Limb (tissue), 2 donors: ENCODE results near the gene ANKMY1.

Experiments used
- DNase-seq, 2 donors: peaks; one replicate each; pipeline ENCODE4 v3.0.0-alpha.2; 2016; ENCODE audit errors: extremely low spot score in 2 of 2

The ANKMY1 gene

DNA sequence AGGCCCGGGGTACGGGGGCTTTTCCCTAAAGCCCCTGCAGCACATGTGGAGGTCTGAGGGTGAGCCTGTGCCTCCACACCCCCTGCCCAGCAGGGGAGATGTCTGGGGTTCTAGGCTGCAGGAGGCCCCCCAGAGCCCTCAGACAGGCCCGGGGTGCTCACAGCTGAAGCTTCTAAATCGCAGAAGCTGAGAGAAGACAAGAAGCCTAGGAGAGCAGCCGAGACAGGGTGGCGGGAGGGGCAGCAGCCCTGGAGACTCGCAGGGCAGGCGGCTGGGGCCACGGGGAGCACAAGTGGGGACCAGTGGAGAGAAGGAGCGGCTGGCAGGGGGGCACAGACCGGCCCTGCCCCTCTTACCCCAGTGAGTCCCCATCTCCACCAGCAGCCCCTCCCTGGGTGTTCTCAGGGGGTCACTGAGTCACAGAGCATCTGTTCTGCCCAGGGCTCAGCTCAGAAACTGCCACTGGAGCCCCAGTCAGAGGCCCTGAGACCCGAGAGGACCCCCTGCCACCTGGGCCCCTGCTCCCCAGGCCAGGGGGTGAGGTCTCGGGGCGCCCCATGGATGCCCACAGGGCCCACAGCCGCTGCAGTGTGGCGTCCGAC is 96.2 kb downstream of the ANKMY1 start:
- peak in 1 of 2 donors; percentile 24 for DNase-seq

GRCh38 chr2:240460781-240461431 is 96.9 kb downstream of the ANKMY1 start:
- peak in 1 of 2 donors; percentile 35 for DNase-seq

DNA sequence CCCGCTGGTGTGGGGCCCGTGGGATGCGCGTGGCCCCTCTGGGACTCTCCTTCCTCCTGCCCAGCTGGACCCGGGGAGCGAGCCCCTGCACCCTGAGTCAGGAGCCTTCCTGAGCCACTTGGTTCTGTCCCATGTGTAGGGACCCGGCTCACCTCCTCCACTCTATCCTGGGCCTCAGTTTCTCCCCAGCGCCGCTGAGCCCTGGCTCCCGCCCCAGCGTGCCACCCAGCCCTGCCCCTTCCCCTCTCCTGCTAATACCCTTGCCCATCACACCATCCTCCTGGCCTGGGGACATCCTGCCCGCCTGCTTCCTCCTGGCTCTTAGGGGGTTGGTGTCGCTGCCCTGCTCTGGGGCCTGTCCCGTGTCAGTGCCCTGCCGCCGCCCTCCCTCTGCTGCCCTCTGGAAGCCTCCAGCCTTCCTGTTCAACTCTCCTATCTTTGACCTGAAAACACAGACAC is 97.5 kb downstream of the ANKMY1 start:
- DNase-seq = no peak

GRCh38 chr2:240459401-240460252 is 98.2 kb downstream of the ANKMY1 start:
- peak; percentile 35 to 66 for DNase-seq

DNA sequence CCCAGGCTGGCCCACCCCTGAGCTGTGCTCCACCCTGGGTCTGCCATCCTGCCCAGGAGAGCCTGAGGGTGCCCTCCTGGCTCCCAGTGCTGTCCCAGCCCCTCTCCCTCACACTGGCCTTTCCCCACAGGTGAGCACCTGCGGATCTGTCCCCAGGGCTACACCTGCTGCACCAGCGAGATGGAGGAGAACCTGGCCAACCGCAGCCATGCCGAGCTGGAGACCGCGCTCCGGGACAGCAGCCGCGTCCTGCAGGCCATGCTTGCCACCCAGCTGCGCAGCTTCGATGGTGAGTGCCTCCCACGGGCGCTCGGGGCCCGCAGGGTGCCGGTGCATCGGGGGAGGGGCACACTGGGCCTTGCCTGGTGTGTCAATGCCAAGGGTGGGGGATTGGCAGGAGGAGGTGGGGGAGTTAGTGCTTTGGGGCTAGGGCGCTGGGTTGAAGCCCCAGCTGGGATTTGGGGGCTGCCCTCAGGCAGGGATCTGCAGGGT is 98.8 kb downstream of the ANKMY1 start:
- DNase-seq = peak in 1 of 2 donors; percentile 45

DNA sequence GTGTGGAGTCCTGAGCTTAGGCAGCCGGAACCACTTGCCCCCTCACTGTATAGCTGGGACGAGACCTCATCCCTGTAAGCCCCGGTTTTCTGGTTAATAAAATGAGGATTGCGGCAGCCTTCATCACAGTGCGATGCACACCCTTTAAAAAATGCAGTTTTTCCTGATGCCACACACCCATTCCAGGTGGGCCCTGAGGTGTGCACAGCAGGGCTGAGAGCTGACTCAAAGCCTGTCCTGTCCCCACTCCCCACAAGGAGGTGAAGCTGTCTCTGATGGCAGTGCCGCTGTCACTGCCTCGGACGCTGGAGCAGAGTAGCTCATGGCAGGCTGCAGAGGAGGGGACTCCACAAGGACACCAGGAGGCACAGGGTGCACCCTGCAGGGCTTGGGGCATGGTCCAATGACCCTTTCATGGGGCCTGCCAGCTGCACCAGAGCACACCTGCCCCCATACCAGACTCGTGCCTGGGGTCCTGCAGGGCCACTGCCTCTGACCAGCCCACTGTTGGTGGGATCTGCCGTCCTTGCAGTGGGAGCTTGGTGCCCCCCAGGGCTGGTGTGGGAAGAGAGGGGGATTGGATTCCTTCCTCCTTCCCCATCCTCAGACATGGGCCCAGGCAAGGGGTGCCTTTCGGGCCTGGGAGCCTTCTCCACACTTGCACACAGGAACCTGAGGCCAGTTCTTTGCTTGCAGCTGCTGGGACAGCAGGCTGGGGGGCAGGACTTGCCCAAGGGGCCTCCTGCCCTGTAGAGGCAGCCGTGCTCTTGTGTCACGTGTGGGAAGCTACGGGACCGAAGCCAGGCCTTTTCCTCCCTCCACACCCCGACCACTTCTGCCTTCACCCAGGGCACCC is 99.5 kb downstream of the ANKMY1 start:
- DNase-seq = peak in 1 of 2 donors; percentile 29

GRCh38 chr2:240457223-240458043 is 100.4 kb downstream of the ANKMY1 start:
- peak in 1 of 2 donors; percentile 42 for DNase-seq

DNA sequence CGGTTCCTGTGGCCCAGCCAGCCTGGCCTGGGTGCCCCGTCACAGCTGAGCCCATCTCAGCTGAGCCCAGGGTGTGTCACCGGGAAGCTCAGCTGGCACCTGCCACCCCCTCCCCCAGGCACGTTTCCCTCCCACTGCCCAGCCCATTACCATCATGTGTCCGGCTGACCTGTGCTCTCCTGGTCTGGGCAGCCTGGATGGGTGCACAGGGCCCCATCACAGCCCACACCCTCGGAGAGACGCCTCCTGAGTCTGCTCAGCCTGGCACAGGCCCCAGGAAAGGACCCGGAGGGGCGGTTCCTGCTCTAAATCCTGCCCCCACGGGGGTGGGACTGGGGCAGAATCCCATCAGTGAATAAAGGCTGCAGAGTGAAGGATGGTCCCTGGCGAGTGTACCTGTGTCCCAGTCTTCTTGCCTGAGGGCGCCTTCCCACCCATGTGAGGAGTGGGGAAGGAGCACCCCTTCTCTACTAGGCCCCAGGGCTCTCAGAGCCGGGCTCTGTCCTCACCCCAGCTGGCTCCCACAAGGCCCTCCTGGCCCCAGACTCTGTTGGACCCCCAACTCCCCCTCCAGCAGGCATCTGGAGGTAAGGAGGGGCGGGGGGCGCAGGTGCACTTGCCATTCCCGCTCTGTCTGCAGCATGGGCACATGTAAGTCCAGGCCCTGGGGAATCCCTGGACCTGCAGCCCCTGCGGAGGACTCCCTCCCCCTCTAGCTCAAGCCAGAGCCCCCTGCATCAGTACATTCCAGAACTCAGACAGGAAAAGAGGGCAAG is 101.2 kb downstream of the ANKMY1 start:
- DNase-seq = peak in 1 of 2 donors; percentile 53

DNA sequence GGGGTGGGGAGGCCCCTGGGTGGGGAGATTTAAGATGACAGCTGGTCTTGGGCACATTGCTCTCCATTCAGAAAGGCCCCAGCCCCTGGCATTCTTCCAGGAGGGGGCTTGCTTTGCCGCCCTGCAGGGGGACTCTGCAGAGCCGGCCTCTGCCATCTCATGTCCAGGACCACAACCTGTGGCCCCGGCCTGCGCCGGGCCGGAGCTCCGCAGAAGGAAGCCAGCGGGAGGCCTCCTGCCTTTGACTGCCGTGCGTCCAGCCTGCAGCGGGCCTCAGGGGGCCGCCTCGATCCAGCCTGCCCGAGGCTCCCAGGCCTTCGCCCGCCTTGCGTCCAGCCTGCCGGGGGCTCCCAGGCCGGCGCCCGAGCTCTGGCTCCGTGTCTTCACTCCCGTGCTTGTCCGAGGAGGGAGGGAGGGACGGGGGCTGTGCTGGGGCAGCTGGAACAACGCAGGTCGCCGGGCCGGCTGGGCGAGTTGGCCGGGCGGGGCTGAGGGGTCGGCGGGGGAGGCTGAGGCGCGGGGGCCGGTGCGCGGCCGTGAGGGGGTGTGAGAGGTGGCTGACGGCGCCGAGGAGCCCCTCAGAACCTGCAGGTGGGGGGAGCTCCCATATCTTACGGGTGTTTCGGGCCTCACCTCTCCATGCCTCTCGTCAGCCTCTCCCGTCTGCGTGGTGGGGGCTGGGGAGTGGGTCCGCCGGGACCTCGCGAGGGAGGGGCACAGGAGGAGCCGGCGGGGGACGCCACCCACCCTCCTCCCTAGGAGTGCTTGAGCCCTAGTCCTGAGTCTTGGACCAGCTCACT is 101.9 kb downstream of the ANKMY1 start:
- peak in 1 of 2 donors; percentile 68 for DNase-seq

DNA sequence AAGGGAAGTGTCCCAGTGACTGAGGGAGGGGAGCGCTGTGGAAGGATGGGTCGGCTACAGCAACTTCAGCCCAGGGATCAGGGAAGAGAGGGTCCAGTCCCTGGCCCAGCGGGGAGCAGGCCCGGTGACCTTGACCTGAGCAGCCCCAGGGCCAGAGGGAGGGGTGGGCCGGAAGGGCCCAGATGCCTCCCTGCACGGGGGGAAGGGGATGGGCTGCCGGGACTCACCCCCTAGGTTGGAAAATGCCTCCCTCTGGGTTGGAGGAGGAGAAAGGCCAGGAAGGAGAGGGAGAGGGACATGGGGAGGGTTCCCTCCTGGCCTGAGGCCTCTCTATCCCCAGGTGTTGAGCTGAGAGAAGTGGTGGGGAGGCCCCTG is 102.5 kb downstream of the ANKMY1 start:
- no peak for DNase-seq

DNA sequence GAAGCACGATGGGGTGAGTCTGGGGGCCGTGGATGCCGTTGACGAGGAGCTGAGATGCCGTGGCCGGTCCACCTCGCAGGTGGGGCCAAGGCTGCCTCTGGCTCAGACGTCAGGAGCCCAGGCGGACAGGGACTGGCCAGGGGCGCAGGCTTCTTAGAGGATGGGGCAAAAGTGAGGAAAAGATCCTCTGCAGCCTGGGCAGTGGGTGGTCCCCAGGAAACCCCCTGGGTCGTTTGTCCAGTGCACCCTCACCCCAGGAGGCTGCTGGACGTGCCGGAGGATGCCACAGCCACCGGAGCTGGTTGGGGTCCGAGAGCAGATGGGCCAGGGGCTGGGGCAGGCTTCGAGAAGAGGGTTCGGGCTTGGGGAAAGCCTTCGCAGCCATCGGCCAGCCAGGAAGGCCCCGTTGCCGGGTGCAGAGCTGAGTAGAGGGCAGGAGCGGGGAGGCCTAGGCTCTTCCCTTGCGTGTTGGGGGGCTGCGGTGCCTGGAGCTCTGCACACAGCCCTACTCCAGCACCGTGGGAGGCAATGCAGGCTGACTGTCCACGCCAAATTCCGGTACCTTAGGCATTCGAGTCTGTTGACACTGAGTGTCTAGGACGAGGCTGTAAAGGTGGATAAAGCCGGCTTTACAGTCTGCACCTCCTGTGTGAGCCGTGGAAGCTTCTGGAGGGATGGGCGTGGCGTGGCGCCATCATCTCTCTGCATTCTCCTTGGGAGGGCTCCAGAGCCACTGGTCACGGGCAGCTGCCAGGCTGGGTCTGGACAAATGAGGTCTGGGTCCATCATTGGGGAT is 103.5 kb downstream of the ANKMY1 start:
- DNase-seq = peak in 1 of 2 donors; percentile 56

DNA sequence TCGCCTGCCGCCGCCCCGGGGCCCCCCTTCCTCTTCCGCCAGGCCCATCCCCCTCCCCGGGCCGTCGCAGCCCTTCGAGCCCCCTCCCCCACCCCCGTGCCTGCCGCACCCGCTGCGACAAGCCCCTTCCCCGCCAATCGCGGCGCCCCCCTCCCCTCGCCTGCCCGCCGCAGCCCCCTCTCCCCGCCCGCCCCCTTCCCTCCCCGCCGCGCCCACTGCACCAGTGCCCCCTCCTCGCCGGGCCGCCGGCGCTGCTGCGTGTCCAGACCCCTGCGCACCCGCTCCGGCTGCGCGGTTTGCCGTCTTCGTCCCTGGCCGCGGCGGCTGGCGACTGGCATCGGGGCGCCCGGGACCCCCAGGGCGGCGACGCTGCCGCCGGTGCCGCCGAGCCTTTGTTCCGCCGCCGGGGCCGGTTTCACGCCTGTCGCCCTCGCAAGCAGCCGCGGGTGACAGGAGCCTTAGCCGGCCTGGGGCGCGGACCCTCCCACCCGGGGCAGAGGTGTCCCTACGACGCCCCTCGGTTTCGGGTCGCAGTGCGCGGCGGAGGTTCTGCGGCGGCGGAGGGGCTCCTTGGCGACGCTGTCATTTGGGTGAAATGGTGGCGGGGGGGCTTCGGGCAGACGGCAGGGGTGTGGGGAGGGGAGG is 104.2 kb downstream of the ANKMY1 start:
- peak in 1 of 2 donors; percentile 81 for DNase-seq

DNA sequence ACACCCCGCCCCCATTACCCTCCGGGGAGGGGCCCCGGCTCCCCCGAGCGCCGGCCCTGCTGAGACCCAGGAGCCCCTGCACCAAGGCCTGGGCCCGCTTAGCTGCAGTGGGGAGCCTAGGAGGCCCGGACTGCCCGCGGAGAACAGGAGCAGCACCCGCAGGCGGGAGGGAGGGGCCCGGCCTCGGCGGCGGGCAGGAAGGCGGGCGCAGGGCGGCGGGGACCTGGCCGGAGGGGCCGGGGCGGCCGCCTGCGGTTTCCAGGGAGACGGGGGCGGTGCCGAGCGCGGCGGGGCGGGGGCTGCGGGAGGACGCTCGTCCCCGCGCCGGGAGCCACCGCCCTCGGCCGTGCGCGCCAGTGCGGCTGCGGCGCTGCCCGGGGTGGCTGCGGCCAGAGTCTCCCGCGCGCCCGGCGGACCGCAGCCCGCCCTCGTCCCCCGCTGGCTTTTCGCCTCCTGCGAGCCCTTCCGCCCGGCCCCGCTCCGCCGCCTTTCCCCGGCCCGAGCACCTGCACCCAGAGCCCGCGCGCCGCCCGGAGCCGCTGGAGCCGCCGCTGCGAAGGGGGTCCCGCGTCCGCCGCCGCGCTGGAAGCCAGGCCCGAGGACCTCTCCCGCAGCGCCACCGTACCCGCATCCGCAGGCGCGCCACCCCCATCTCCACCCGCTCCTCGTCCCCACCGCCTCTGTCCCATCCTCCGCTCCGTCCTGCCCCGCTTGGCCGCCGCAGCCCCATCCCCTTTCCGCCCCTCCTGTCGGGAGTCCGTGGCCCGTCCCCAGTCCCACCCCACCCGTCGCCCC is 105.1 kb downstream of the ANKMY1 start:
- peak; percentile 15 to 83 for DNase-seq

DNA sequence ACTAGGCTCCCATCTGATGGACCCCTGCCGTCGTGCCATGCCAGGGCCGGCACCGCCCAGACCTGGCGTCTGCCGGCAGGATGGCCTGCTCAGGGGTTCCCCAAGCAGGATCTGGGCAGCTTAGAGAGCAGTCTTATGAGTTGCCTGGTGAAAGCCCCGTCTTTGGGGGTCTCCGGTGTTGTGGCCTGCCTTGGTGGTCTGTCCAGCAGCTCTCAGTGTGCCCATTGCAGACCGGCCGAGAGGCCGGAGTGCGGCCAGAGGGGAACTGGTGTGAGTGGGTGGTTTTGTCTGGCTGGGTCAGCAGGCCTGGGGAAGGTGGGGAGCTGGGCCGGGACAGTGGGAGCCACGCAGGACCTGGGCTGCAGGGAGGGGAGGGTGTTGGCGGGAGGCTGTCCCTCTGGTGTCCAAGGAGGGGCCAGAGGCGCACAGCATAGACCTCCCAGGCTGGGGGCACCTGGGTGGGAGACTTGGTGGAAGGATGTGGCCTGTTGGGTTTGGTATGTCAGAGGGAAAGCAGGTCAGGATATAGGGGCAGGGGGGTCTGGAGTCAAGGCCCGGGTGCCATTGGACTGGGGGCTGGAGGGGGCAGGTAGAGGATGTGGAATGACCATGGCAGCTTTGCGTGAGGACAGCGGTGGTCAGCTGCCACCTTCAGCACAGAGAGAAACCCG is 105.9 kb downstream of the ANKMY1 start:
- DNase-seq = no peak

DNA sequence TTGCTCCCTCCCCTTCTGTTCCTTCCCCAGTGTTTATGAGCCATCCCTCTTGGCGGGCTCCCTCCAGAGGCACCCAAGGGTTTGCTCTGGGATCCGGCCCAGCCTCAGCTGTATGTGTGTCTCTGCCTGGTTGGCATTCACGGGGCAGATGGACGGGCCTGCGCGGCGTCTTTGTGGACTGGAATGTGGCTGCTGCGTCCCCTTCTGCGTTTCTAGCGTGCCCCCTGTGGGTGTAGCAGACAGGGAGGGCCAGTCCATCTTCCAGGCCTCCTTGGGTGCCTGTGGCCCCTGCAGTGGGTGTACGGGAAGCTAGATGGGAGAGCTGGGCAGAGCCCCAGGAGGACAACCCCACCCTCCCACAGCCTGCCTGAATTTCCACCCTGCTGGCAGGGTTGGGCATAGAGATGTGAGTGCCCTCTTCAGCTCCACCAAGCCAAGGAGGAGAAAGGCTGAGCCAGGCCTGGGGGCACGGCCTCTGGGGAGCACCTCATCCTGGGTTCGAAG is 106.6 kb downstream of the ANKMY1 start:
- DNase-seq = peak in 1 of 2 donors; percentile 40
